GM18519 (cell line): ENCODE data around the gene FMN1.

Experiments used
- ATAC-seq: cut with Tn5 transposase; IDR thresholded peaks from one replicate; pipeline ENCODE4 v1.9.1; 2021; ENCODE audit warnings: mild to moderate bottlenecking, moderate library complexity; ENCODE audit not compliant: unreplicated experiment, low FRiP score

Gene FMN1

GRCh38 chr15:33125894-33126537 lies 68.5 kb downstream of the FMN1 start:
- ATAC-seq: no peak

- ATAC-seq: no peak
Measured at GRCh38 chr15:33124811-33125210, 69.7 kb downstream of the FMN1 start.

- ATAC-seq: no peak
Measured at GRCh38 chr15:33124279-33124678, 70.2 kb downstream of the FMN1 start.

GRCh38 chr15:33119865-33120264 lies 74.6 kb downstream of the FMN1 start:
- no peak for ATAC-seq

- no peak for ATAC-seq
Measured at GRCh38 chr15:33119273-33119672, 75.2 kb downstream of the FMN1 start.

GRCh38 chr15:33116198-33116597 lies 78.3 kb downstream of the FMN1 start:
- no peak for ATAC-seq

- no peak for ATAC-seq
Measured at GRCh38 chr15:33115191-33115861, 79.2 kb downstream of the FMN1 start.

GRCh38 chr15:33114374-33114717 lies 80.2 kb downstream of the FMN1 start:
- no peak for ATAC-seq

GRCh38 chr15:33113666-33114373 lies 80.7 kb downstream of the FMN1 start:
- no peak for ATAC-seq

- ATAC-seq: no peak
Measured at GRCh38 chr15:33112541-33113105, 81.9 kb downstream of the FMN1 start.

- ATAC-seq: no peak
Measured at GRCh38 chr15:33111041-33111451, 83.5 kb downstream of the FMN1 start.

GRCh38 chr15:33109345-33109744 lies 85.2 kb downstream of the FMN1 start:
- no peak for ATAC-seq

GRCh38 chr15:33108518-33108917 lies 86.0 kb downstream of the FMN1 start:
- ATAC-seq: no peak

- ATAC-seq: no peak
Measured at GRCh38 chr15:33107950-33108349, 86.6 kb downstream of the FMN1 start.

GRCh38 chr15:33104212-33104611 lies 90.3 kb downstream of the FMN1 start:
- no peak for ATAC-seq

- ATAC-seq: no peak
Measured at GRCh38 chr15:33101036-33101435, 93.5 kb downstream of the FMN1 start.

- no peak for ATAC-seq
Measured at GRCh38 chr15:33100314-33100713, 94.2 kb downstream of the FMN1 start.

GRCh38 chr15:33099739-33100138 lies 94.8 kb downstream of the FMN1 start:
- no peak for ATAC-seq

- ATAC-seq: no peak
Measured at GRCh38 chr15:33099213-33099612, 95.3 kb downstream of the FMN1 start.

- ATAC-seq: no peak
Measured at GRCh38 chr15:33098094-33099058, 96.1 kb downstream of the FMN1 start.
